ENCODE measurements around the gene SIPA1L2. TPM values are rescaled to one million over a fixed set of nuclear protein-coding genes. Genes with fewer than 3 reads are reported as not detected.
A peak's percentile ranks its signal among the peaks of the same experiment; 100 is the strongest.

The SIPA1L2 gene
- total RNA-seq, 1 donor from 2014 or later: 16.6 TPM

- H3K4me3 ChIP-seq (ENCODE audit: low read depth, low read length): no peak overlapping the region
- H3K36me3 ChIP-seq (ENCODE audit: control insufficient read depth, insufficient read depth, low read length): no peaks in the 10 kb centered on the region
- H3K27me3 ChIP-seq (ENCODE audit: control insufficient read depth, insufficient read depth, low read length): no peaks in the 10 kb centered on the region
- TF ChIP-seq CTCF (IDR thresholded peaks at IDR 0.05; ENCODE audit: insufficient read depth, low read length, severe bottlenecking): no peak
- FAIRE-seq (no peak), DNase-seq (ENCODE audit: low read depth) (peak; percentile 46)
Measured at GRCh38 chr1:232655028-232655745, 25.3 kb upstream of the SIPA1L2 start.

- no peaks in the 10 kb centered on the region for H3K36me3 ChIP-seq (ENCODE audit: control insufficient read depth, insufficient read depth, low read length)
- no peak overlapping the region for H3K4me3 ChIP-seq (ENCODE audit: low read depth, low read length)
- no peaks in the 10 kb centered on the region for H3K27me3 ChIP-seq (ENCODE audit: control insufficient read depth, insufficient read depth, low read length)
- DNase-seq (ENCODE audit: low read depth) (no peak), FAIRE-seq (no peak)
- no peak for TF ChIP-seq CTCF (IDR thresholded peaks at IDR 0.05; ENCODE audit: insufficient read depth, low read length, severe bottlenecking)
Measured at GRCh38 chr1:232653789-232654188, 23.9 kb upstream of the SIPA1L2 start.

- TF ChIP-seq CTCF (IDR thresholded peaks at IDR 0.05; ENCODE audit: insufficient read depth, low read length, severe bottlenecking): no peak
- FAIRE-seq (peak; percentile 18), DNase-seq (ENCODE audit: low read depth) (no peak)
- Histone ChIP-seq H3K27me3 (ENCODE audit: control insufficient read depth, insufficient read depth, low read length) (no peaks in the 10 kb centered on the region), H3K36me3 (ENCODE audit: control insufficient read depth, insufficient read depth, low read length) (no peaks in the 10 kb centered on the region), H3K4me3 (ENCODE audit: low read depth, low read length) (no peak overlapping the region)
Measured at GRCh38 chr1:232650845-232651244, 20.9 kb upstream of the SIPA1L2 start.

GRCh38 chr1:232650418-232650817, 20.5 kb upstream of the SIPA1L2 start:
- TF ChIP-seq CTCF (IDR thresholded peaks at IDR 0.05; ENCODE audit: insufficient read depth, low read length, severe bottlenecking): no peak
- no peak for DNase-seq (ENCODE audit: low read depth)
- no peak overlapping the region for H3K4me3 ChIP-seq (ENCODE audit: low read depth, low read length)

GRCh38 chr1:232648316-232648715, 18.4 kb upstream of the SIPA1L2 start:
- FAIRE-seq (peak; percentile 80), DNase-seq (ENCODE audit: low read depth) (peak; percentile 48)
- Histone ChIP-seq H3K36me3 (ENCODE audit: control insufficient read depth, insufficient read depth, low read length) (no peaks in the 10 kb centered on the region), H3K4me3 (ENCODE audit: low read depth, low read length) (no peak overlapping the region), H3K27me3 (ENCODE audit: control insufficient read depth, insufficient read depth, low read length) (no peaks in the 10 kb centered on the region)
- TF ChIP-seq CTCF (IDR thresholded peaks at IDR 0.05; ENCODE audit: insufficient read depth, low read length, severe bottlenecking): no peak

More at GRCh38 chr1:232650418-232650817, 20.5 kb upstream of the SIPA1L2 start:
- Histone ChIP-seq H3K36me3 (ENCODE audit: control insufficient read depth, insufficient read depth, low read length) (no peaks in the 10 kb centered on the region), H3K27me3 (ENCODE audit: control insufficient read depth, insufficient read depth, low read length) (no peaks in the 10 kb centered on the region)
- no peak for FAIRE-seq

- H3K36me3 ChIP-seq (ENCODE audit: control insufficient read depth, insufficient read depth, low read length): no peaks in the 10 kb centered on the region
- H3K4me3 ChIP-seq (ENCODE audit: low read depth, low read length): no peak overlapping the region
- FAIRE-seq: no peak
- no peak for TF ChIP-seq CTCF (IDR thresholded peaks at IDR 0.05; ENCODE audit: insufficient read depth, low read length, severe bottlenecking)
- no peaks in the 10 kb centered on the region for H3K27me3 ChIP-seq (ENCODE audit: control insufficient read depth, insufficient read depth, low read length)
- DNase-seq (ENCODE audit: low read depth): no peak
Measured at GRCh38 chr1:232644209-232644608, 14.3 kb upstream of the SIPA1L2 start.

Measured in bronchial epithelial cell (primary cell).